ENCODE results near the gene ALPK3.

The ALPK3 gene

GRCh38 chr15:84816694-84817465 lies at the start of gene ALPK3:
ALPK3 (plus strand) TSS chr15:84817356; CDS start chr15:84817453, 97 bp downstream.
- DNase-seq (ENCODE audit: low read depth), result no peak

GRCh38 chr15:84772031-84772430 lies 45.1 kb upstream of the ALPK3 start:
- DNase-seq (ENCODE audit: low read depth), result no peak

GRCh38 chr15:84772467-84772866 lies 44.7 kb upstream of the ALPK3 start:
- no peak for DNase-seq (ENCODE audit: low read depth)

- DNase-seq (ENCODE audit: low read depth), result no peak
Observed at GRCh38 chr15:84773716-84774115, 43.4 kb upstream of the ALPK3 start.

- no peak for DNase-seq (ENCODE audit: low read depth)
Observed at GRCh38 chr15:84775867-84776449, 41.2 kb upstream of the ALPK3 start.

GRCh38 chr15:84778194-84778593 lies 39.0 kb upstream of the ALPK3 start:
- DNase-seq (ENCODE audit: low read depth), result no peak

GRCh38 chr15:84780492-84780891 lies 36.7 kb upstream of the ALPK3 start:
- no peak for DNase-seq (ENCODE audit: low read depth)

- no peak for DNase-seq (ENCODE audit: low read depth)
Observed at GRCh38 chr15:84781495-84781894, 35.7 kb upstream of the ALPK3 start.

- no peak for DNase-seq (ENCODE audit: low read depth)
Observed at GRCh38 chr15:84782346-84782745, 34.8 kb upstream of the ALPK3 start.

- no peak for DNase-seq (ENCODE audit: low read depth)
Observed at GRCh38 chr15:84783493-84784251, 33.5 kb upstream of the ALPK3 start.

GRCh38 chr15:84784262-84784661 lies 32.9 kb upstream of the ALPK3 start:
- DNase-seq (ENCODE audit: low read depth), result no peak

- DNase-seq (ENCODE audit: low read depth), result no peak
Observed at GRCh38 chr15:84785053-84785452, 32.1 kb upstream of the ALPK3 start.

GRCh38 chr15:84788500-84788899 lies 28.7 kb upstream of the ALPK3 start:
- no peak for DNase-seq (ENCODE audit: low read depth)

- DNase-seq (ENCODE audit: low read depth), result no peak
Observed at GRCh38 chr15:84789762-84790161, 27.4 kb upstream of the ALPK3 start.

GRCh38 chr15:84790676-84791075 lies 26.5 kb upstream of the ALPK3 start:
- DNase-seq (ENCODE audit: low read depth), result no peak

- DNase-seq (ENCODE audit: low read depth), result no peak
Observed at GRCh38 chr15:84791763-84792162, 25.4 kb upstream of the ALPK3 start.

GRCh38 chr15:84793431-84794161 lies 23.6 kb upstream of the ALPK3 start:
- DNase-seq (ENCODE audit: low read depth), result no peak

GRCh38 chr15:84794162-84794547 lies 23.0 kb upstream of the ALPK3 start:
- no peak for DNase-seq (ENCODE audit: low read depth)

GRCh38 chr15:84795186-84795585 lies 22.0 kb upstream of the ALPK3 start:
- no peak for DNase-seq (ENCODE audit: low read depth)

GRCh38 chr15:84797212-84797611 lies 19.9 kb upstream of the ALPK3 start:
- DNase-seq (ENCODE audit: low read depth), result no peak

- no peak for DNase-seq (ENCODE audit: low read depth)
Observed at GRCh38 chr15:84797801-84798200, 19.4 kb upstream of the ALPK3 start.

GRCh38 chr15:84798436-84798946 lies 18.7 kb upstream of the ALPK3 start:
- DNase-seq (ENCODE audit: low read depth), result no peak

Measured in activated T-helper 9 cell treated with anti-CD3 and anti-CD28 coated beads, Interleukin-2, amount 50 U/mL, for 16 hours (primary cell).